Kidney glomerular epithelial cell (primary cell): ENCODE results near the gene STMN1.

ENCODE experiments used
- DNase-seq: peaks from one replicate; lab custom pipeline; 2025; lab: John Stamatoyannopoulos, UW

The STMN1 gene

GRCh38 chr1:25918615-25919014 is 12.4 kb upstream of the STMN1 start:
- DNase-seq = no peak

DNA sequence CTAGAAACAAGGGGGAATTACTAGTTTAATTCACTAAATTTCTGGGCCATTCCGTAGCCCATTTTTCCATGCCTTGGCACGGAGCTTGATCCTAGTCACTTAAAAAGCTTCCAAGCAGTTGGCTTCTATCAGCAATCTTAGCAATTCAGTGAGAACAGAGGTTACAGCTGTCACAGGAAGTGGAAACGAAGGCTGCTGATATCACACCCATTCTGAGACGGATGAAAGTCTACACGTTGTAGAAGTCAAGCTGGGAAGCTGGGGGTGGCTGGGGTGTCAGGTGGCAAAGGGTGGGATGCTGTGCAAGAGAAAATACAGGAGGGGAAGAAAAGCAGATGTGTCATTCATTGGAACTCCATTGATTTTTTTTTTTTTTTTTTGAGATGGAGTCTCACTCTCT is 11.8 kb upstream of the STMN1 start:
- no peak for DNase-seq

DNA sequence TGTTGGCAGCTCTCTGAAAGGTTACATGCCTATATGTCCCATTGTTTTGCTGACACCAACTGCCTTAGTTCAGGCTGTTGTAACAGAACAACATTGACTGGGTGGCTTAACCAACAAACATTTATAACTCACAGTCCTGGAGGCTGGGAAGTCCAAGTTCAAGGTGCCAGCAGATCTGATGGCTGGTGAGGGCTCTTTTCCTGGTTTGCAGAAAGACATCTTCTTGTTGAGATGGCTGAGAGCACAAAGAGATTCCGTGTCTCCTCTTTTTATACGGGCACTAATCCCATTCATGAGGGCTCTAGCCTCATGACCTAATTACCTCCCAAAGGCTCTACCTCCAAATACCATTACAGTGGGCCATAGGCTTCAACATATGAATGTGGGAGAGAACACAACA is 10.2 kb upstream of the STMN1 start:
- DNase-seq = no peak

DNA sequence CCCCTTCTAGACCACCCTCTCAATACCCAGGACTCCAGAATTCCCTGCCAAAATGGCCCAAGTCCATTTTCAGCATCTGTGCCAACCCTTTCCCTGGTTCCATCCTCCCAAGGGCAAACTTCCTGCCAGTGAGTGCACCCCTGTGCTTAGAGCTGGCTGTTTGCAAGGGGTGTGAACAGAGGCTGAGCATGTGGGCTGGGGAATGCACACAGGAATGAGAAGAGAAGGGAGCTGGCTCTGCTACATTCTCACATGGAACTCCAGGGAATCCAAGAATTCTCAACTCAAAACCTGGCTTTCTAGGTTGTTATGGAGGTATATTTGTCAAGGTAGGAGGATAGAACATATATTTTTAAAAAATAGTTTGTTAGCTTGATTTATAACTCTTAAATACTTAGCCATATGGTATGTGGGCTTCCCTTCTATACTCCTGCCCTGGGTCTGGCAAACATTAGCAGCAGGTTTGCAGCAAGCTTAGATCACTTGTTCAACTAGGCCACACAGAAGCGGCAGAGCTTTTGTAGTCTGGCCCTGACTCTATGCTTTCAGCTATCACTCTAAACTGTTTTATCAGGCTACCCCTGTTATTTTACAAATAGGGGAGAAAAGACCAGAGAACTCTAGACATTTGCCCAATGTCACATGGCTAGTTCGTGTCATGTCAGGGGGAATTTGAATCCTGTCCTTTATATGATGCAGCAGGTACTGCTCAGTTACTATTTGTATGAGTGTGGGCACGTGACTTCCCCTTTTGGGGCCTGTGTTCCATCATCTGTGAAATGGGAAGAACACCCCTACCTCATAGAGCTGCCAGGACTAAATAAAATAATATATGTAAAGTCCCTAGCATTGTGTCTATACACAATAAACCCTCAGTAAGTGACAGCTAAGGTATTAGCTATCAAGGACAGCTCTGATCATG is 8.1 kb upstream of the STMN1 start:
- no peak for DNase-seq

DNA sequence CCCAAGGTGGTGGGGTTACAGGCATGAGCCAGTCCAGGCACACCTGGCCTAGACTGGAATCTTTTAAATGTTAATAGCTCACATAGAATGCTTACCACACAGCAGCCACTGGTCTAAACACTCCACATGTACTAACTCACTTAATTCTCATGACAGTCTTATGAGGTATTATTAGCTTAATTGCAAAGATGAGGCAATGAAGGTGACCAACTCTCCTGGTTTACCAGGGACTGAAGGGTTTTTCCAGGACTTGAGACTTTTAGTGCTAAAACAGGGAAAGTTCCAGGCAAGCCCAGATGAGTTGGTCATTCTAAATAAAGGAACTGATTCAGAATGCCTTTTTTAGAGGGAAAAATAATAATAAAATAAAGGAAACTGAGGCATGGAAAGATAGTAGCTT is 7.0 kb upstream of the STMN1 start:
- DNase-seq = no peak

DNA sequence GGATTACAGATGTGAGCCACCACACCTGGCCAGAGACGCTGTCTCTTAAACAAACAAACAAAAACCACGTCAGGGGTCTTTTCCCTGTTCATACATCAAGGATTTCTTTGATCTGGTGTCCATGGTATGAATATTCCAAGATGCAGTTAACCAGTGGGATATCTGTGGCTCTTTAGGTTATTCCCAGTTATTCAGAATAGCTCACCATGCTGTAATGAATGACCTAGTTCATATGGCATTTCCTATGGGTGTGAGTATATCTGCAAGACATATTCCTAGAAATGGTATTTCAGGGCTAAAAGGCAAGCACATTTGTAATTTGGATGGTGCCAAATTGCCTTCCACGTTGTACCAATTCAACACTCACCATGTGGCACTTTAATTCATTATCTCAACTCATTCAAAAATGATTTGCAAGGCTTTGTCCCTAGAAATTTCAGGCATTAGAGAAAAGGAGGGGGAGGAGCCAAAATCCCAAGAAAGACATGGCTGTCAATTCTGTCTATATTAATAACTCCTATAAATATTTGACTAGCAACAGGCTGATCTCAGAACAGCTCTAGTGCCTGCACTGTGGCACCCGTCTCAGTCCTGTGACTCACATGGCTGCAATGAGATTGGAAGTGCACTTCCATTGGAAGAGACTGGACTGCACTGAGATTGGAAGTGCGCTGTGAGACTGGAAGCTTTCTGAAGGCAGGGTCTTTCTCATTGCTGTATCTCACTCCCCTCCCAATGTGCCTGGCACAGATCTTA is 6.0 kb upstream of the STMN1 start:
- DNase-seq = no peak

DNA sequence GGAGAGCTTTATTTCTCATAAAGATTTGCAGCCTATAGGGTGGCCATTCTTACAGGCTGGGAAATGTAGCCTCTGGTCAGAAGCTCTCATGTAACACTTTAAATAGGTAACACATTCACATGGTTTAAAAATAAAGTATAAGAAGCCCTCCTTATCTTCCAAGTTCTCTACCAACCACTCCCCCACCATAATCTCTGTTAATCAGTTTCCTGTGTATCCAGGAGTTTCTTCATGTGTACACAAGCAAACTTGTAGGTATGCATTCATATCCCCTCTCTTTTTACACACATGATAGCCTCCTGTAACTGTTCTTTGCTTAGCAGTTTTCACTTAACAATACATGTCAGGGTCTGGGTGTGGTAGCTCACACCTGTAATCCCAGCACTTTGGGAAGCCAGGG is 4.9 kb upstream of the STMN1 start:
- DNase-seq = no peak

GRCh38 chr1:25909040-25909439 is 2.8 kb upstream of the STMN1 start:
- no peak for DNase-seq

GRCh38 chr1:25908161-25908560 is 1.9 kb upstream of the STMN1 start:
- no peak for DNase-seq

DNA sequence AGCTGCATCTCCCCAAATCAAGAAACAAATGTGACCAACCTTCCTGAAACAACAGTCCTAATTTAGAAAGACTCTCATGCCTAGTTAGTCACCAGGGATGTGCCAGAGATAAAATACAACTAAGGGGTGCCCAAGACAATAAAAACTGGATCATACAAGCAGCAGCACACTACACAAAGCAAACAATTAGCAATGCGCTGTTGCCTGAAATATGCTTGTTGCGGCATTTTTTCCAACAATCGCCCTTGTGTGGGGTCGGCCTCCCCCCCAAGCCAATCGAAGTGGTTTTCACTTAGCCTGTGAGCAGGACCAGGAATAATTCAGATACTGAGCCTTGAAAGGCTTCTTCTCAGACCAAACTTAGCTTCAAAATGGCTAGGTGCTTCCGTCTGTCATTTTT is 1.4 kb upstream of the STMN1 start:
- DNase-seq = no peak

DNA sequence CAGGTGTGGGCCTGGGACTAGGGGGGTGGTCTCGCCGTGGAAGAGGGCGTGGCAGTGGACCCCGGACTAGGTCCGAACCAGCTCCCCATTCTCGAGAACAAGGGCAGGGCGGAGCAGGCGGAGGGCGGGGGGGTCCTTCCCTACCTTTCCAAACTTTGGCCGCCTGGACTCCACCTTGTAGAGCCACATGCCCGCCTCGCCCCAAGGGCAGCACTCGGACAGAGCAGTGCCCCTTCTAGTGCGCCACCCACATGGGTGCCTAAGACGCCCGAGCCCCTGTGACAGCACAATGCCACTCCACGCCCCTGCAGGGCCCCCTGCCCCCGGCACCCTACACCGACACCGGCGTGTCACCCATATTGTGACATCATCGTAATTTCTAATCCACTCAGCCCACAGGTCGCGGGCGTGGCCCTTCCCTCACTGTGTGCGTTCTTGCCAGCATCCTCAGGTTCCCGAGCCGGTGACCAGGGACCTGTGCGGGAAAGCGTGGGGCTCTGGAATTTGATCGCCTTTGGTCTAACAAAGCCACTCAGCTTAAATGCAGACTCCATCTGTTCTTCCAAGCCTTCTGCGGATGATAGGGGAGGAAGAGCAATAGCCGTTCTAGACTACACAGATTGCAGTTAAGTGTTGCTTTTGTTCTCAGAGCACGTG is 553 bp upstream of the STMN1 start:
- DNase-seq = no peak

GRCh38 chr1:25904943-25905679 is 1.1 kb downstream of the STMN1 start:
- DNase-seq = peak; percentile 89

DNA sequence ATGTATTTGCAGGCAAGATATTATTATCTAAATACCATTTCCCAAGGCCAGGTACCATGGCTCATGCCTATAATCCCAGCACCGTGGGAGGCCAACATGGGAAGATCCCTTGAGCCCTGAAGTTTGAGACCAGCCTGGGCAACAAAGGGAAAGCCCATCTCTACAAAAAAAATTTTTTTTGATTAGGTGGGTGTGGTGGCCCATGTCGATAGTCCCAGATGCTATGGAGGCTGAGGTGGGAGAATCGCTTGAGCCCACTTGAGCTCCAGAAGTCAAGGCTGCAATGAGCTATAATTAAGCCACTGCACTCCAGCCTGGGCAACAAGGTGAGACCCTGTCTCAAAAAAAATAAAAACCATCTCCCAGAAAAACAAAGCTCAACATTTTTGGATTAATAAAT is 2.2 kb downstream of the STMN1 start:
- no peak for DNase-seq

DNA sequence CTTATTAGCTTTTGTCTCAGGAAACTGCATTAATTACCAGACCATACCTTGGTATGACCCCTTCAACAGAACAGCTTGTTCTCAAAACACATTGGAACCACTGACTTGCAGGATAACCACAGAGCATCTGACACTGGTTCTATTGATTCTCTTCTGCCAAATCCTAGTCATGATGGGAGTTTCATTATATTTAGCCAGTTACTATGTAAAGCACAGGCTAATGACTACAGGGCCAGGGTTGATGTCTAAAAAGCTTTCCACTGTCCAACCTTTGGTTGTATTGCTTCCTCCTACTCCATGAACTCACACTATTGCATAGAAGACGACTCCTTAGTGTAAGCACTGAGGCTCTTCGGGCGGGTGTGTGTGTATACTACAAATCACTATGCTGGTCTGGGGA is 3.8 kb downstream of the STMN1 start:
- DNase-seq = no peak

- no peak for DNase-seq
Measured at GRCh38 chr1:25900219-25900618, 6.0 kb downstream of the STMN1 start.

DNA sequence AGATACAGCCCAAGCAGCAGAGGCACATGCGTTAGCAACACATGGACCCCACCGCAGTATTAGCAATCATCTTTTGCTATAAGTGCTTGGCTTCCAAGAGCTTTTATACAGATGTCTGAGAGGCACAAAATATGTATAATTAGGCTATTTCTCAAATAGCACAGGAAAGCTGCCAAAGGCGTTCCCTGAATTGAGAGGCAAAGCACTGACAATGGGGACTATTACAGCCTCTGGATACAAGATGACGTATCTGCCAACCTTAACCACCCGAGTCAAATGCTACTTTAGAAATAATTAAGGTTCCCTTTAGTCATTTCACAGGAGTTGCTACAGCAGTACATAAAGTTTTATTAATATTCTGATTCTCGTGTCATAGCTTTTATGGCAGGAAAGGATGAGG is 6.4 kb downstream of the STMN1 start:
- no peak for DNase-seq

GRCh38 chr1:25898223-25899015 is 7.8 kb downstream of the STMN1 start:
- DNase-seq = no peak

- no peak for DNase-seq
Measured at GRCh38 chr1:25897754-25898153, 8.5 kb downstream of the STMN1 start.

- DNase-seq = no peak
Measured at GRCh38 chr1:25896266-25896665, 10.0 kb downstream of the STMN1 start.

DNA sequence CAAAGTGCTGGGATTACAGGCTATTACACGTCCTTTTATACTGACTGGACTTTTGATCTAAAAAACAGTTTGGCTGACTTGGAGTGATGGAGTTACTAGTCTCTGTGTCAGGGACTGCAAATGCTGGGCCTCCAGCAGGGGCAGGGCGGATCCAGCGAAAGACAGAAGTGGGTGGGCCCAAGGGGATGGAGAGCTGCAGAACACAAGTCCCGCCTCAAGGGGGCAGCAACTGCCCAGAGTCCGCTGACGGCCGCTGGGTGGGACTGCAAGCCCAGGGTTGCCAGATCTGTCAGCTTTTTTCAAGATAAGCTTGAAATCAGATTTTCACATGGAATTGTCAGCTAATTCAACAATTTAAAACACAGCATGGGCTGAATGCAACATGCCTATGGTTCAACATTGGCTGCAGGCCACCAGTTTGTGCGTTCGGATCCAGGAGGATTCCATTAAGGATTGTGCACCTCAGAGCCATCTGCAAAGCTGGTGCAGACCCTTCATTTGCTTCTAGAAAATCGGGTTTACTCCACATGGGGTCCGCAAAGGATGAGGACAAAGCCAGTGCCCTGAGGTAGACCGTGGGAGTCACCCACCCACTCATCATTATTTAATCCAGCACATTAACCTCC is 10.7 kb downstream of the STMN1 start:
- DNase-seq = peak; percentile 80

DNA sequence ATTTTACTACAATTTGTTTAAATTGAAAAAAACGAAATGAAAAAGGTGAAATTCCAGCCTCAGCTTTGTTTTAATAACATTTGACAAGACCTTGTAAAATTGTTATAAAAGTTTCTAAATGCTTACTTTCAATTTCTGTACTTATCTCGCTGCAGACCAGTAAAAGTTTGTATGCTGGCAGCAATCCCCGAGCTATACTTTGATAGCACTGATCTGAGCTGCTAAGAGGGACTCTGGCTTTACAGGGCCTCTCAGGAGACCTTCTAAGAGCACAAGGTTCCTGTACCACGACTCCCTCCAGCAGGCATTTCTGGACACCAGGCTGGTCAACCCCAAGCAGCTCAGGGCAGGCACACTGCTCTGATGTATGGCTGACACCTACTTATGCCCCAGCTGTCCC is 13.1 kb downstream of the STMN1 start:
- no peak for DNase-seq
